GDM1 (cell line): Measurements from ENCODE around the gene ABCC8.

ENCODE experiments used
- DNase-seq: peaks from one replicate; lab custom pipeline; 2025; lab: John Stamatoyannopoulos, UW

ABCC8 gene

DNA sequence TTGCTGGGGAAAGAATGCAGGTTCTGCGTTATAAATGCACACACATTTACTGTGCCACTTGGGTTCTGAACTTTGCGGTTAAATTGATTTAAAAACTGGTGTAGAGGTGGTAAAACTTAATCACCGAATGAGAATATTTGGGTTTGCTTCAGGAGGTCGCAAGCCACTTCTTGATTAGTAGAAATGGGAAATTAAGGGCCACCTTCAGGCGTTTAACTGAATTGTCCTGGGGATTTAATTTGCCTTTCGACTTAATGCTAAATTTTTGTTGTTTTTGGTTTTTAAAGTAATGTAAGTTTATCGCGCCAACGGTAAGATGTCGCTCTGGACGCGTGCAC is 125.5 kb downstream of the ABCC8 start:
- no peak for DNase-seq

DNA sequence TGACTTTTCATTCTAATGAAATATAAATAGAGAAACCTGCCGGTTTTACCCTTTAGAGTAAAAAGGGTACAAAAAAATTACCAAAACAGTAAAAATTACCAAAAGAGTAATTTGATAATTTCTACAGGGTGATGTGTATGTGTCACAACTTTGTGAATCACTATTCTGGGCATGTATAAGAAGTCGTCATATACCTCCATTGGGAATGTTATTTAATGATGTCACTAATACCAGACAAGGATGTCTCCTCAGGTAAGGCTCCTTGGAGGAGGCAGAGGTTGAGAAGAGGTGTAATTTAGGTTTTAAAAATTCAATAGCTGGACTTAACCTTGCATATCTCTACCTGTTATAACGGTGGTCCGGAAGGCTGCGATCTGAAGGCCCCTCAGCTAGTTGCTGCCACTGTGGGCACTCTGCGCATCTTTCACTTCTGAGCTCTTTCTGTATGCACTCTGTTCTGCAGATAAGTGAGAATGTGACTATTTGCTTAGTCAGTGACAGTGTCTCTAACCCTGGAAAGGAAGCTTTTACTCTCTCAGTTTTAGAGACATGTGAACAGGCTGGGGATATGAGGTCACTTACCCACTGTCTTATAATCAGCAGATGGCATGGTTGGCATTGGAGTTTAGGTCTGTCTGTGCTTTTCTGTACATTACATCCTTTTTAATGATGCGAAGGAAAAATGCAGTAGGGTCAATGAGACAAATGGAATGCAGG is 126.0 kb downstream of the ABCC8 start:
- no peak for DNase-seq

DNA sequence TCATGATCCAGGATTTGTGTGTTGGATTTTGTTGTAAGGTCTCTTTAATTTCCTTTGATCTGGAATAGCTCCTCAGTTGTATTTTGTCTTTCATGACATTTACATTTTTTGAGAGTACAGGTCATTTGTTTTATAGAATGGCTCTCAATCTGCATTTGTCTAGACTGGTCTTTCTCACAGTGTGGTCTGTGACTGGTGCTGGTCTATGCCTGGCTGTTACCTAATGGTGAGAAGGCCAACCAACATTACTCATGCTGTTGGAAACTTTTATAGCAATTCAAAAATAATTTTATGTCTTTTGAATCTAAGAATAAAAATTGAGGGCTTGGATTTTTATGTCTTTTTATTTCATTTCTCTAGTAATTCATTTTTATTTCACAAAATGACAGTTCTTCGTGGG is 129.0 kb downstream of the ABCC8 start:
- DNase-seq, result no peak

DNA sequence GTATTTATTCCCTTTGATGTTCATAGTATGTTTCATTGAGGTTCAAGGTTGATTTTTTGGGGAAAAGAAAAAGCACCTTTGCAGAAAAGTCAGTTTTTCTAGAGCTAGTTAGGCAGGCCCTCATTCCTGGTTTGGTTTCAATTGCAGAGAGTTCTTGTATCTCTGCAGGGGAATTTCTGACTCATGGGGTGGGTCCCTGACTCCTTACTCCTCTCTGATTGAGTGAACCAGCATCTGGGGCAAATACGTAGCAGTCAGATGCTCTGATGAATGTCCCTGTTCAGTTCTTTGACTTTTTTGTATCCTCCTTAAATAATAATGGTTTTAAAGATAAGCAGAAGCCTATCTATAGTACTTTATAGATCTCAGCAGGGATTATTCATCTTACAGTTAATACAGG is 132.7 kb downstream of the ABCC8 start:
- no peak for DNase-seq

DNA sequence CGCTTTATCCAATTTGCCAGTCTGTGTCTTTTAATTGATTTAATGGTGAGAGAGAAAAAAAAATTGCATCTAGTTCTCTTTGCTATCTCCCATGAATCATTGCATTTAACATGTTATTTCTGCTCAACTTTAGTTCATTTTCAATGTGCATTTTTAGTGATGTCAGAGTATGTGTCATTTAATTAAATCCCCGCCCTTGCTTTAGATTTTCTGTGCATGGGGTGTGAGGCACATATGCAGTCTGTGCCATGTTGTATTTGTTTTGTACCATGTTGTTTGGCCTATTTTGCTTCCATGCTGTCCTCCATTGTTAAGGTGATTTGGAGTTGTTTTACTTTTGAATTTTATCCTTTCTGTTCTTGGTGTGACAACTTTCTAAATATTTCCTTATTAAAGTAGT is 133.4 kb downstream of the ABCC8 start:
- no peak for DNase-seq
